UCSD-AML1 (cell line): Measurements from ENCODE around the gene ONECUT3.
"Not testable (repeated sequence)": the region's sequence is repeated elsewhere in the genome, so short reads cannot be mapped to it uniquely, and the experiment has no call there.

ENCODE experiments used
- DNase-seq: peaks from one replicate; lab custom pipeline; 2025; ENCODE audit not compliant: unreplicated experiment; lab: John Stamatoyannopoulos, UW

ONECUT3 gene

DNA sequence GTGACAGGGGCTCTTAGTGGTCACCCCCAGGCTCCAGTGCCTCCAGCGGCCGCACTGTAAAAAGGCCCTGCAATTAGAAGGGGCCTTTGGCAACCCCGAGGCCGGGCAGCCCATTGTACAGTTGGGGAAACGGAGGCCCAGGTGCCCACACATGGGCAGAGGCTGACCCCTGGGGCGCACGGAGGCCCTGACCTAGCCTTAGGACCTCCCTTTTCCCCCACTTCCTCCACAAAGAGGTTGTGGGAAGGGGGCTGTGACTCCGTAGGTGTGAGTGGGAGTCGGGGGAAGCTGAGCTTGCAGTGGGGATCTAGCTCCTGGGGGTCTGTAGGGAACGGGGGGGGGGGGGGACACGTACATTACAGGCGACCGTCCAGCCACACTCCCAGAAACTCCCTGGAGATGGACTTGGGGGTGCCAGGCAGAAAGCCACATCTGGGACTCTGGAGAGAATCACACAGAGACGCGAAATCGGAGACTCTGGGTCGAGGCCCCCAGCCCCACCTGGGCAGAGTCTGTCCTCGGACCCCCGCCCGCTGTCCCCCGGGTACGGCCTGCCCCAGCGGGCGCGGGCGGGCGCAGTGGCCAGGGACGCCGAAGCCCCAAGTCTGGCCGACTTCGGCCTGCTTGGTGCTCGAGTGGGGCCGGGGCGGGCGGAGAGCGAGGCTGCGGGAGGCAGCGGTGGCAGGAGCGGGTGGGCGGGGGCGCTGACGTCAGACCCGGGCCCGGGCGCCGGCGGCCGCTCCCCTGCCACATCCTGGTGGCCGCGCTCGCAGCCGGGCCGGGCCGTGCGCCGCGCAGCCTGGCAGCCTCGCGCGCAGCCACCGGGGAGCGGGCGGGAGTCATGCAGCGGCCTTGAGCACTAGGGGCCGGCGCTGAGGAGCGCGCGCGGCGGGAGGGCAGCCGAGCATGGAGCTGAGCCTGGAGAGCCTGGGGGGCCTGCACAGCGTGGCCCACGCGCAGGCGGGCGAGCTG is at the start of gene ONECUT3:
TSS of gene ONECUT3 (plus strand) at position 750 of the 972 bp plus-strand sequence. CDS start at position 907, 157 bp downstream.
- no peak for DNase-seq

DNA sequence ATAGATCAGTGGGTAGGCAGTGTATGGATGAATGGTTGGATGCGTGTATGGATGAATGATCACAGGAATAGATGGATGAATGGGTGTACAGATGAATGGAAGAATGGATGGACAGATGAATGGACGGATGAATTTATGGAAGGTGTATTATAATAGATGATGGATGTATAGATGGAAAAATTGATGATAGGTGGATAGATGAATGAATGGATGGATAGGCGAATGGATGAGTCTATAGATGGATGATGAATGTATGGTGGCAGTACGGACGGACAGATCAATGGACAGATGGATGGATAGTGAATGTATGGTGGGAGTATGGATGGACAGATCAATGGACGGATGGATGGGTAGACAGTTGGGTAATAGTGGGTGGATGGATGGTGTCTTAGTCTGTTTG is 49.0 kb upstream of the ONECUT3 start:
- DNase-seq = no peak

DNA sequence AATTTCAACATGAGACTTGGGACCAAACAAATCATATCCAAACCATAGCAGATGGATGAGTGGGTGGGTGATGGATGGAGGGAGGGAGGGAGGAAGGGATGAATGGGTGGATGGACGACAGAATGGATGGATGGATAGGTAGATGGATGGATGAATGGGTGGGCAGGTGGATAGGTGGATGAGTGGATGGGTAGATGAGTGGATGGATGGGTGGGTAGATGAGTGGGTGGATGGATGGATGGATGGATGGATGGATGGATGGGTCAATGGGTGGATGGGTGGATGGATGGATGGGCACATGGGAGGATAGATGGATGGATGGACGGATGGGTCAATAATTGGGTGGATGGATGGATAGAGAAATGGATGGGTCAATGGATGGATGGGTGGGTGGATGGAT is 47.9 kb upstream of the ONECUT3 start:
- DNase-seq = no peak

DNA sequence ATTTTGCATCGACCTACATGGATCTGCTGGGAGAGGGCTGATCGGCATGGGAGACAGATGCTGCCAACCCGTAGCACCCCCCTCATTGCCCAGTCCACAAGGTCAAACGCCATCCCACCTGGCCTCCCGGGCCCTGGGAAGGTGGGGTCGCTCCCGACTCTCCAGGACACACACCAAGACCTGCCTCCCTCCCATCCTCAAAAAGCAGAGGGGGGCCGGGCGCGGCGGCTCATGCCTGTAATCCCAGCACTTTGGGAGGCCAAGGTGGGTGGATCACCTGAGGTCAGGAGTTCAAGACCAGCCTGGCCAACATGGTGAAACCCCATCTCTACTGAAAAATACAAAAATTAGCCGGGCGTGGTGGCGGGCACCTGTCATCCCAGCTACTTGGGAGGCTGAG is 46.7 kb upstream of the ONECUT3 start:
- not testable (repeated sequence) for DNase-seq

DNA sequence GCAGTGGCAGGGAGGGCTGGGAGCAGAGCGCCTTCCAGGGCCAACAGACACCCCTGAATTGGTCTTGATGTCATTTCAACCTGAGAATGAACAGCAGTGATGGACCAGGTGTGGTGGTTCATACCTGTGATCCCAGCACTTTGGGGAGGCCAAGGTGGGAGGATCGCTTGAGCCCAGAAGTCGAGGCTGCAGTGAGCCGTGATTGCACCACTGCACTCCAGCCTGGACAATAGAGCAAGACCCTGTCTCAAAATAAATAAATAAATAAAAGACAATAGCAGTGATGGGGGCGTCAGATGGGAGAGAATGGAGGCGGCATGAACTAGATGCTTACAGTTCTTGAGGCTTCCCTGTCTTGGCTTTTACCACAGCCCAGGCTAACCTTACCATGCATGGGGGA is 46.1 kb upstream of the ONECUT3 start:
- no peak for DNase-seq

DNA sequence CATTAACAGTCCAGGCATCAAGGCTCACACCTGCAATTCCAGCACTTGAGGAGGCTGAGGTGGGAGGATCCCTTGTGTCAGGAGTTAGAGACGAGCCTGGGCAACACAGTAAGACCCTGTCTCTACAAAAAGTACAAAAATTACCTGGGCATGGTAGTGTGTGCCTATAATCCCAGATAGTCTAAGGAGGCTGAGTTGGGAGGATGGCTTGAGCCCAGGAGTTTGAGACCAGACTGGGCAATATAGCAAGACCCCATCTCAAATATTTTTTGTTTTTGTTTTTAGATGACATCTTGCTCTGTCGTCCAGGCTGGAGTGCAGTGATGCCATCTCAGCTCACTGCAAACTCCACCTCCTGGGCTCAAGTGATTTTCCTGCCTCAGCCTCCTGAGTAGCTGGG is 40.1 kb upstream of the ONECUT3 start:
- DNase-seq = no peak

DNA sequence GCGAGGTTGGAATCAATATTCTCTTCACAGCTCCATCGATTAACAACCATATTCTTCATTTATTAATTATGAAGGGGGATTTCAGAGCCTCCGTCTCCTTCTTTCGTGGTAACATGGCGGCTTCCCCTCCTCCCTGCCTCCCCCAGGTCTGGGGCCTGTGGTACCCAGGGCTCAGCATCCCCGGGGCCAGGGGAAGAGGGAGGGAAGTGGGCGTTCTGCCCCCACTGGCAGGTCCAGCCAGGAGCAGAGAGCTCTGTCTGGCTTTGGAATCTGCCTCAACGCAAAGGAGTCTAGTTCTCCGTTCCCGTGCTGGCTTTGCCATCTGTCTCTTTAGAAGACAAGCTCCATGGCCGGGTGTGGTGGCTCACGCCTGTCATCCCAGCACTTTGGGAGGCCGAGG is 37.8 kb upstream of the ONECUT3 start:
- no peak for DNase-seq

GRCh38 chr19:1717200-1717969 is 35.9 kb upstream of the ONECUT3 start:
- DNase-seq = no peak

DNA sequence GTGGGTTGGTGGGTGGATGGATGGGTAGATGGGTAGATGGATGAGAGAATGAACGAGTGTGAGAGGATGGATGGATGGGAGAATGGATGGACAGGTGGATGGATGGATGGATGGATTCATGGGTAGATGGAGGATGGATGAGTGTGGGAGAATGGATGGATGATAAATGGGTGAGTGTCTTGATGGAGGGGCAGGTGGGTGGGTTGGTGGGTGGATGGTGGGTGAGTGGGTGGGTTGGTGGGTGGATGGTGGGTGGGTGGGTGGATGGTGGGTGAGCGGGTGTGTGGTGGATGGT is 35.4 kb upstream of the ONECUT3 start:
- no peak for DNase-seq

GRCh38 chr19:1718420-1719291 is 34.6 kb upstream of the ONECUT3 start:
- DNase-seq = no peak

DNA sequence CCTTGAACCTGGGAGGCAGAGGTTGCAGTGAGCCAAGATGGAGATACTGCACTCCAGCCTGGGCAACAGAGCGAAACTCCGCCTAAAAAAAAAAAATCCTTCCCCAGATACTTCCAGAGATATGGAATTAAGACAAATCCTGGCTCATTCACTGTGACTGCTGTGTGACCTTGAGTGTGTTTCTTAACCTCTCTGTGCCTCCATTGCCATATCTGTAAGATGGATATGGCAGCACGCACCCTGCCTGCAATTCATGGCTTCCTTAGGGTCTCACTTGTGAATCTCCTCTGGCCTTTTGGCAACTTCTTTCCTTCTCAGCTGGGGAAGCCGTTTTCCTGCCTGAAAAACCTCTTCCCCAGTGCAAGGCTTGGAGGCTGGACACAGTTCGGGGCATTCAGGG is 33.8 kb upstream of the ONECUT3 start:
- no peak for DNase-seq

DNA sequence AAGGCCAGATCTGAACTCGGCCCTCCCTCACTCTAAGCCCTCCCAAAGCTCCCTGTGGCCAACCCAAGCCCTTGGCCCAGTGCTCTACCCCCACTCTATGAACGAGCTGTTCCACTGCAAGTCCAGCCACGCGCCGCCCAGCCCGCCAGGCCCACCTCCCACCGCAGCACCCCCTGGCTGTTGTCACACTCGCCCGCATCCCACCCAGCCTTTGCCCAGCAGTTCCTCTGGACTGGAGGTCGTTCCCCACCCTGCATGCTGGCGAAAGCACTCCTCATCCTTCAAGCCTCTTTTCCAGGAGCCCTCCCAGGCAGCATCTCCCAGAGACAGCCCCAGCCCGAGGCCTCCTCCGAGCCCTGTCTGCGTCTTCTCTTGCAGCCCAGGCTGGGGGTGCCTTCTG is 33.1 kb upstream of the ONECUT3 start:
- DNase-seq = no peak

- DNase-seq = no peak
Measured at GRCh38 chr19:1725100-1726064, 27.9 kb upstream of the ONECUT3 start.

DNA sequence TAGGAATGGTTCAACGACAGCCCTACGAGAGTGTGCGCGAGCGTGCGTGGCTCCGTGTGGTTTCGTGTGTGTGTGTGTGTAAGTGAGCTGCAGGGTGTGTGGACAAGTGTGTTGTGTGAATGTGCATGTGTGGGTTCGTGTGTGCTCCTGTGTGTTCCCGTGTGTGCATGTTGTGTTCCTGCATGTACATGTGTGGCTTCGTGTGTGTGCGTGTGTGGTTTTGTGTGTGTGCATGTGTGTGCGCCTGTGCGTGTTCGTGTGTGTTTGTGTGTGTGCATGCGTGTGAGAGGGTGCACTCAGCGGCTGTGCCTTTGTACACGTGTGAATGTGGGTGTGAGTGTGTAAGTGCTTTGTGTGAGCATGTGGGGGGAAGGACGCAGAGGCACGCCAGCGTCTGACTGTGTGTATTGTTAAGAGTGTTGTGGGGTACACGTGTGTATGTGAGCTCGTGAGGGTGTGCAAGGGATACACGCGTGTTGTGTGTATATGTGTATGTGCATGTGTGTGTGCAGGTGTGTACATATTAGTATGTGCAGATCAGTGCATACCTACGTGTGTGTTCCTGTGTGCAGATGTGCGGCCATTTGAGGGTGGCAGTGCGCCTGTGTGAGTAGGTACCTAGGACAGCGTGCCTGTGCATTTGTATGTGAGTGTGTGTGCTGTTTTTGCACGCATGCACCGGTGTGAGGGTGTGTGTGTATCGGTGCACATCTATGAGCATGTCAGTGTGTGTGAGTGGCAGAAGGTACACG is 24.3 kb upstream of the ONECUT3 start:
- DNase-seq = no peak

DNA sequence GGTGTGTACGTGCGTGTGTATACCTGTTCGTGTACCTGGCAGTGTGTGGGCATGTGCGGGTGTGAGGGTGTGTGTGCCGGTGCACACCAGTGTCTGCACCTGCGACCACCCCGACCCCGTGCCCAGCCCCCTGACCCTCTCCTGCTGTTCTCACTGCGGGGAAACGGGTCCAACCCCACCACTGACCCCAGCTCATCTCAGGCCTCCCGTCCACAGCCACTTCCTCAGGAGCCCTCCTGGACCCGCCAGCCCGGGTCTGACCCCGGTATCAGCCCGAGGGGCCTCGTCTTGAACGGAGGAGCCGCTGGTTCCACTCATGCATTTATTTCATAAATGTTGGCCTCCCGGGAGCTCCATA is 23.8 kb upstream of the ONECUT3 start:
- DNase-seq = no peak

- DNase-seq = no peak
Measured at GRCh38 chr19:1730157-1730556, 23.1 kb upstream of the ONECUT3 start.

- no peak for DNase-seq
Measured at GRCh38 chr19:1734321-1734966, 18.9 kb upstream of the ONECUT3 start.

GRCh38 chr19:1736280-1736679 is 17.0 kb upstream of the ONECUT3 start:
- DNase-seq = no peak

DNA sequence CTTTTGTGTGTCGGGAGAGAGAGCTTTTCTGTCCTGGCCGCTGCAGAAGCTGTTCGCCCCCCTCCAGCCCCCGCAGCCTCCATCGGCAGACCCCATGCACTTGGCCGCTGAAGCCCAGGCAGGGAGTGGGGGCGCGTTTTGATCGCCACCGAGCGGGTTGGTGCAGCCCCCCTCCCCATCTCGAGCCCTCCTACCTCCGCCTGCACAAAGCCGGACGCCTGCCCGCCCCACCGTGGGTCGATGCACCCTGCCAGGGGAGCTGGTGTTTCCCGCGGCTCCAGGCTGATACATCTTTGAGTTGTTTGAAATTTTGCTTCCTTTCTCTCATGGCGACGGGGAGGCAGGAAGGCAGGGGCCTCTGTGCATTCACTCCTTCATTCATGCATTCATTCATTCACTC is 16.4 kb upstream of the ONECUT3 start:
- no peak for DNase-seq
